Fibroblast of mammary gland (primary cell): ENCODE results near the gene SLC9A2.

Source experiments
- DNase-seq: peaks from one replicate; pipeline ENCODE4 v3.0.0-alpha.2; 2010; ENCODE audit warnings: low read depth
- H3K4me3 ChIP-seq: 2 replicates; pipeline ENCODE4 v1.5.1; 2011; ENCODE audit warnings: low read depth, mild to moderate bottlenecking, low read length, moderate library complexity; ENCODE audit not compliant: control insufficient read depth
- TF ChIP-seq, protein P1 (sequence below): conservative IDR thresholded peaks from 2 replicates; pipeline ENCODE4 v1.5.1; 2011; ENCODE audit warnings: low read depth, low read length, inconsistent platforms; ENCODE audit not compliant: control insufficient read depth, insufficient read depth

SLC9A2 gene

GRCh38 chr2:102634831-102635241, 15.5 kb downstream of the SLC9A2 start:
- H3K4me3 ChIP-seq = no peak overlapping the region
- no peak for DNase-seq
- TF ChIP-seq, protein P1, sequence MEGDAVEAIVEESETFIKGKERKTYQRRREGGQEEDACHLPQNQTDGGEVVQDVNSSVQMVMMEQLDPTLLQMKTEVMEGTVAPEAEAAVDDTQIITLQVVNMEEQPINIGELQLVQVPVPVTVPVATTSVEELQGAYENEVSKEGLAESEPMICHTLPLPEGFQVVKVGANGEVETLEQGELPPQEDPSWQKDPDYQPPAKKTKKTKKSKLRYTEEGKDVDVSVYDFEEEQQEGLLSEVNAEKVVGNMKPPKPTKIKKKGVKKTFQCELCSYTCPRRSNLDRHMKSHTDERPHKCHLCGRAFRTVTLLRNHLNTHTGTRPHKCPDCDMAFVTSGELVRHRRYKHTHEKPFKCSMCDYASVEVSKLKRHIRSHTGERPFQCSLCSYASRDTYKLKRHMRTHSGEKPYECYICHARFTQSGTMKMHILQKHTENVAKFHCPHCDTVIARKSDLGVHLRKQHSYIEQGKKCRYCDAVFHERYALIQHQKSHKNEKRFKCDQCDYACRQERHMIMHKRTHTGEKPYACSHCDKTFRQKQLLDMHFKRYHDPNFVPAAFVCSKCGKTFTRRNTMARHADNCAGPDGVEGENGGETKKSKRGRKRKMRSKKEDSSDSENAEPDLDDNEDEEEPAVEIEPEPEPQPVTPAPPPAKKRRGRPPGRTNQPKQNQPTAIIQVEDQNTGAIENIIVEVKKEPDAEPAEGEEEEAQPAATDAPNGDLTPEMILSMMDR = no peak

DNA sequence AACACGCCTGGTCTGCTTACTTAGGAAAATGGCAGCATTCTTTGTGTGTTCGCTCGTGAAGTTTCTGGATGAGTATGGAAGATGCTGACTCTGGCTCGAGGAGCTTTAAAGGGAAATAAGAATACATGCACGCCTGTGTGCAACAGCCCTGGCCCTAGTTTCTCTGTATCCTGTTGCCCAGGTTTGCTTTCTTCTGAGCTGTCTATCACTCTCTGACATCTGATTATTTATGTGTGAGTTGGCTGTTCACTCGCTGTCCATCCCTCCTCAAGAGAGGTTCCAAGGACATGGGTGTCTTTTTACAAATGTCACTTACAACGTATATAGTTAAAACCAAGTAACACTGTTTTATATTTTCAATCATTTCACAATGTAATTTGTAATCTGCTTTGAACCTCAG, 16.0 kb downstream of the SLC9A2 start:
- TF ChIP-seq, protein P1 = no peak
- no peak overlapping the region for H3K4me3 ChIP-seq
- no peak for DNase-seq

- TF ChIP-seq, protein P1 = no peak
- no peak overlapping the region for H3K4me3 ChIP-seq
- no peak for DNase-seq
Observed at GRCh38 chr2:102636283-102636907, 17.0 kb downstream of the SLC9A2 start.

- H3K4me3 ChIP-seq = no peak overlapping the region
- TF ChIP-seq, protein P1 = no peak
- no peak for DNase-seq
Observed at GRCh38 chr2:102637358-102637757, 18.0 kb downstream of the SLC9A2 start.

GRCh38 chr2:102639429-102639828, 20.1 kb downstream of the SLC9A2 start:
- TF ChIP-seq, protein P1 = no peak
- H3K4me3 ChIP-seq = no peak overlapping the region
- no peak for DNase-seq

GRCh38 chr2:102652126-102652525, 32.8 kb downstream of the SLC9A2 start:
- no peak overlapping the region for H3K4me3 ChIP-seq
- TF ChIP-seq, protein P1 = no peak
- no peak for DNase-seq

DNA sequence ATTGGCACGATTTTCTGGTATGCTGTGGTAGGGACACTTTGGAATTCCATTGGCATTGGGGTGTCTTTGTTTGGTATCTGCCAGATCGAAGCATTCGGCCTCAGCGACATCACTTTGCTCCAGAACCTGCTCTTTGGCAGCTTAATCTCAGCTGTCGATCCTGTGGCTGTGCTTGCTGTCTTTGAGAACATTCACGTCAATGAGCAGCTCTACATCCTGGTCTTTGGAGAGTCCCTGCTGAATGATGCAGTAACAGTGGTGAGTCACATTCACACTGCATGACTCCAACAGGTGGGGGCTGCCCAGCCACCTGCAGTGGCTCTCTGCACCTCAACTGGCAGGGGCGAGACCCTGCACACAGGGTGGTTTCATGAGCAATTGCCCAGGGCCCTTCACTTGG, 38.4 kb downstream of the SLC9A2 start:
- no peak for DNase-seq
- TF ChIP-seq, protein P1 = no peak
- H3K4me3 ChIP-seq = no peak overlapping the region
